Sigmoid colon (tissue), 3 donors: ENCODE data around the gene TNS1.

Experiments used
- POLR2A ChIP-seq, 2 donors: fragments of 450-650 bp; IDR thresholded peaks; one replicate each; pipeline ENCODE4 v1.6.1; 2016; ENCODE audit warnings: antibody characterized with exemption in 2 of 2, mild to moderate bottlenecking in 2 of 2, moderate library complexity in 2 of 2
- TF ChIP-seq, protein P1 (sequence below), 4 experiments: fragments of 450-650 bp in 3 of 4; fragments of 200-600 bp in 1 of 4; IDR thresholded peaks; one replicate each; pipeline ENCODE4 v1.5.1; 2016 to 2019; ENCODE audit warnings: antibody characterized with exemption in 4 of 4, mild to moderate bottlenecking in 3 of 4, moderate library complexity in 2 of 4

DNA sequence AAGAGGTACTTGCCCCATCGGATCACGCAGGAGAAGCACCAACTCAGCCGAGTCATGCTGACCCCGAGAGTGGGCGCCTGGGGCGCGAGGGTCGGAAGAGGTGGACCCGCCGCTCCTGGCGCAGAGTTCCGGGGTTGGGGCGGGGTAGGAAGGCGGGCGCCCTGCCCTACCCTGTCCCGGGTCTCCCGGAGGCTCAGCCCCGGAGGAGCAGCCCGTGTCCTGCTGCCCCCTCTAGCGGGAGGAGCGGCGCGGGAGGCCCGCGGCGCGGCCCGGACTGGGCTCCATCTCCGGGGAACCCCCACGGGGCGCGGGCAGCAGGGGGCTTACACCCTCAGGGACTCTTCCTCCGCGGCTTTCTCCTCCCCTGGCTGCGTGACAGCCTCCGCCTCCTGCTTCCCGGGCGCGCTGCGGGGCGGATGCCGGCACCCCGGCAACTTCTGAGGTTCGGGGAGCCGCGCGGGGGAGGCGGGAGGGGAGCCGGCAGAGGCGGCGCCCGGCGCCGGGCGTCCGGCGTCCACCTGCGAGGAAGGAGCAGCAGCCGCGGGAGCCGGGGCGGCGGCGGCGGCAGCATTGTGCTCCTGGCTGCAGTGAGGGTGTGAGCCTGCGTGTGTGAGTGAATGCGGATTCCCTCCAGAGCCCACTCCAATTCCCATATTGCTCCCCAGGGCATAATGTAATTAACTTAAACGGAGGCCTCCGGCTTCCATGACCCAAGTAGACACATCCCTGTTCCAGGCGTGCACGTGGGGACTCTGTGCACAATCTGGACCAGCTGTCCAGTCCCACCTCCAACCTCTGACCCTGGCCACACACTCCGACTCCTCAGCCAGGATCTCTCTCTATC, 7.6 kb upstream of the TNS1 start:
- TF ChIP-seq, protein P1, sequence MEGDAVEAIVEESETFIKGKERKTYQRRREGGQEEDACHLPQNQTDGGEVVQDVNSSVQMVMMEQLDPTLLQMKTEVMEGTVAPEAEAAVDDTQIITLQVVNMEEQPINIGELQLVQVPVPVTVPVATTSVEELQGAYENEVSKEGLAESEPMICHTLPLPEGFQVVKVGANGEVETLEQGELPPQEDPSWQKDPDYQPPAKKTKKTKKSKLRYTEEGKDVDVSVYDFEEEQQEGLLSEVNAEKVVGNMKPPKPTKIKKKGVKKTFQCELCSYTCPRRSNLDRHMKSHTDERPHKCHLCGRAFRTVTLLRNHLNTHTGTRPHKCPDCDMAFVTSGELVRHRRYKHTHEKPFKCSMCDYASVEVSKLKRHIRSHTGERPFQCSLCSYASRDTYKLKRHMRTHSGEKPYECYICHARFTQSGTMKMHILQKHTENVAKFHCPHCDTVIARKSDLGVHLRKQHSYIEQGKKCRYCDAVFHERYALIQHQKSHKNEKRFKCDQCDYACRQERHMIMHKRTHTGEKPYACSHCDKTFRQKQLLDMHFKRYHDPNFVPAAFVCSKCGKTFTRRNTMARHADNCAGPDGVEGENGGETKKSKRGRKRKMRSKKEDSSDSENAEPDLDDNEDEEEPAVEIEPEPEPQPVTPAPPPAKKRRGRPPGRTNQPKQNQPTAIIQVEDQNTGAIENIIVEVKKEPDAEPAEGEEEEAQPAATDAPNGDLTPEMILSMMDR (IDR thresholded peaks at IDR 0.05) = peak in 3 of 4 experiments; percentile 44 to 73 (median 50)
- TF ChIP-seq POLR2A (IDR thresholded peaks at IDR 0.05) = no peak
